GM12864 (cell line): Measurements from ENCODE around the gene CMTR2.

Source experiments
- DNase-seq: peaks from one replicate; pipeline ENCODE4 v3.0.0-alpha.2; 2011; ENCODE audit warnings: low read depth
- H3K4me3 ChIP-seq: 2 replicates; pipeline ENCODE4 v1.5.1; 2011; ENCODE audit warnings: mild to moderate bottlenecking, low read depth, low read length, control low read depth
- TF ChIP-seq, protein P1 (sequence below): IDR thresholded peaks from 2 replicates; pipeline ENCODE4 v1.5.1; 2011; ENCODE audit warnings: low read depth, mild to moderate bottlenecking, moderate library complexity, low read length, control low read depth, inconsistent platforms; ENCODE audit errors: missing control alignments

The CMTR2 gene

DNA sequence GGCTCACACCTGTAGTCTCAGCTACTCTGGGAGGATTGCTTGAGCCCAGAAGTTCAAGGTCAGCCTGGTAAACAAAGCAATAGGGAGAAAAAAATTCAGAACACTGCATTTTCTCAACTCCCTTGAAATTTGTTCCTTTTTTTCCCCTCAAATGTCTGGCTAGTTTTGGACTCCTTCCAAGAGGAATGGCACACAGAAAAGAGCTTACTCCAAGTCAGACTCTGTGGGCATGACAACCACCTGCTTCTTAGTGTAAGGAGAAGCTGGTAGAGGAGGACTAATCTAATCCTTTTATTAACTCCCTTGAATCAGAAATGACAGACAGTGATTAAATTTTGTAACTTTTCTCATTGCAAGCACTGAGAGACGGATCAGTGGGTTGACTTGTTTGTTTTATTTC, 30.8 kb downstream of the CMTR2 start:
- no peak for DNase-seq
- TF ChIP-seq, protein P1, sequence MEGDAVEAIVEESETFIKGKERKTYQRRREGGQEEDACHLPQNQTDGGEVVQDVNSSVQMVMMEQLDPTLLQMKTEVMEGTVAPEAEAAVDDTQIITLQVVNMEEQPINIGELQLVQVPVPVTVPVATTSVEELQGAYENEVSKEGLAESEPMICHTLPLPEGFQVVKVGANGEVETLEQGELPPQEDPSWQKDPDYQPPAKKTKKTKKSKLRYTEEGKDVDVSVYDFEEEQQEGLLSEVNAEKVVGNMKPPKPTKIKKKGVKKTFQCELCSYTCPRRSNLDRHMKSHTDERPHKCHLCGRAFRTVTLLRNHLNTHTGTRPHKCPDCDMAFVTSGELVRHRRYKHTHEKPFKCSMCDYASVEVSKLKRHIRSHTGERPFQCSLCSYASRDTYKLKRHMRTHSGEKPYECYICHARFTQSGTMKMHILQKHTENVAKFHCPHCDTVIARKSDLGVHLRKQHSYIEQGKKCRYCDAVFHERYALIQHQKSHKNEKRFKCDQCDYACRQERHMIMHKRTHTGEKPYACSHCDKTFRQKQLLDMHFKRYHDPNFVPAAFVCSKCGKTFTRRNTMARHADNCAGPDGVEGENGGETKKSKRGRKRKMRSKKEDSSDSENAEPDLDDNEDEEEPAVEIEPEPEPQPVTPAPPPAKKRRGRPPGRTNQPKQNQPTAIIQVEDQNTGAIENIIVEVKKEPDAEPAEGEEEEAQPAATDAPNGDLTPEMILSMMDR: no peak
- no peak overlapping the region for H3K4me3 ChIP-seq

DNA sequence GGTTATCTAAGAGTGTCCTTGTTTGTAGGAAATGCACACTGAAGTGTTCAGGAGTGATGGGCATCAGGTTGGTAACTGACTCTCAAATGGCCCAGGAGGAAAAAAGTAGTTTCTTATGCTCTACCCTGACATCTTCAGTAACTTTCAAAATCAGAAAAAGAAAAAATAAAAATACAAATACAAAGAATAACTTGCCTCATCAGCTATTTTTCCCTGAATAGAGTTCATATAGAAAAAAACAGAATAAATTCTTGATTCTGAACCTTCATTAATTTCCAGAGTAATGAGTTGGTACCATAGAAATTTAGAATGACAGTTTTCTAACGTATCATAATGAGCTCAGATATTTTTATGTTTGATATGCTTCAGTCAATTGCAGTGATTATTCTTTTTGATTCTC, 31.4 kb downstream of the CMTR2 start:
- TF ChIP-seq, protein P1: no peak
- H3K4me3 ChIP-seq: no peak overlapping the region
- no peak for DNase-seq

DNA sequence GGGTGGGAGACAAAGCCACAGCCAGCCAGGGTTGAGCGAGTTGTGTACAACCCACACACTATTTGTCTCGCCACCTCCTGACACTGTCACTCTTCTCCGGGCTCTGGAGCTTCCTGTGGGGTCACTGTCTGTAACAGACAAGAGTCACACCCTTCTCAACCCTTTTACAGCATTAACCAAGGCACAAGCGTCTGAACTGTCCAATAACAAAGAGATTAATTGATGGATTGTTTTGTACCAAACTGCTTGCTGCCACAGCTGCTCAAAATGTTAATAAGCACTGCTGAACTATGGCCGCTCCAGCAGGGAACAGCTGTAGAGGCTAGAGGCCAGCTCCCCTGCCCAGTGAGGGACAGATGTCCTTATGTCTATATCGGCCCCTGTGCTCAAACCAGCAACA, 33.5 kb downstream of the CMTR2 start:
- H3K4me3 ChIP-seq: no peak overlapping the region
- DNase-seq: no peak
- TF ChIP-seq, protein P1: no peak

DNA sequence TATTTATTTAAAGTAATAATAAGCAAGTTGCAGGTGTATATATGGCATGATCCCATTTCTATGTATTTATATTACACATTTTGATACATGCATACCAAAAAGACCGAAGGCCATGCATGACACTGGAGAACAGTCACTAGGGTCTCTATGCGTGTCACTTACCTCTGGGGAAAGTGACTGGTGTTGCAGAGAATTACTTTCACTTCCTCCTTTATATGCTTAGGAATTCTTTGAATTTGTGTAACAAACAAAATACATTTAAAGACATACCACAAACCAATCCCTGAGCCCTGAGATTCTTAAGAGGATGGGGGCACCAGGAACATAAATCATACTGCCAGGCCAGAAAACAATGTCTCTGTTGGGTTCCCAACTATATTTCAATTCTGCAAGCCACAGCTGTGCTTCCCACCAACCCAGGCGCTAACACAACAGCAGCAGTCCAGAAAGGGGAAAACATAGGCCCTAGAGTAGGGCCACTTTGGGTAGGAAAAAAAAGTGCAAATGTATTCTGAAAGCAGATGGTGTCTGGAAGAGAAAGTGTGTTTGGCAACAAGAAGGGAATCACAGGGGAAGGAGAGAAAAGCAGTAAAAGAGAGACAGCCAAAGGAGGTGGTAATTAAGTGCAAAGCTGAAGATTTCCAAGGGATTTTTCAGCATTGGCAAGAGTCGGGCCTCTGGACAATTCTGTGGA, 34.2 kb downstream of the CMTR2 start:
- TF ChIP-seq, protein P1: no peak
- H3K4me3 ChIP-seq: no peak overlapping the region
- no peak for DNase-seq

DNA sequence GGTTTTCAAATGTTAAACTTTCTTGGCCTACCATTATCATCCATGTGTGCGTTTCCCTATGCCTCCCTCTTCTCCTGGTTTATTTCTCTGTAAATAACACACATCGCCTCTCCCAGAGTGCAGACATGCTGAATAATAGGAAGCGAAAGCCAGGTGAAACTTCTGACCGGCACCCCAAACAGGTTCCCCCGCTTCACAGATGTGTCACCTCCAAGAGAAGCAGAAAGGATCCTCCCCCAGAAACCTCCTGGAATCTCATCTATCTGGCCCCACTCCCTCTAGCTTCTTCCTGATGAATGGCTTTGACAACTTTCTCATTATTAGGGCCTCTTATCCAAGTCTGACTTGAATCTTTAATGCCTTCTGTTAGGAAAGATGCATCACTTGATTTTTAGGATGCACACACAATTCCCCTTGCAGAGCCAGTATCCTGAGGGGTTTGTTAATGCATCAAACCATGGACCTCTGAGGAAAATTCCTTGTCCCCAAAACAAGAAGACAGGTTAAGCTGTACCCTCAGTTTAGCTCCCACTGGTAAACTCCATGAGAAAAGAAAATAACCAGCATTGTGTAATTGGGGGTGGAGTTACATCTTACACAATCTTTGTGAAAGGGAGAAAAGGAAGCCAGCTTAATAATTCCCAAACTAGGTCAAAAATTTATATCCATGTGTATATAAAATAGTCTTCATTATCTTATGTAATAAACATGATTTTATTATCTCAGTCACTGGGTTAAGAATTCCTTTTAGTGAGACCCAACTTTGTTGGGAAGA, 38.6 kb downstream of the CMTR2 start:
- TF ChIP-seq, protein P1: no peak
- DNase-seq: no peak
- H3K4me3 ChIP-seq: no peak overlapping the region

DNA sequence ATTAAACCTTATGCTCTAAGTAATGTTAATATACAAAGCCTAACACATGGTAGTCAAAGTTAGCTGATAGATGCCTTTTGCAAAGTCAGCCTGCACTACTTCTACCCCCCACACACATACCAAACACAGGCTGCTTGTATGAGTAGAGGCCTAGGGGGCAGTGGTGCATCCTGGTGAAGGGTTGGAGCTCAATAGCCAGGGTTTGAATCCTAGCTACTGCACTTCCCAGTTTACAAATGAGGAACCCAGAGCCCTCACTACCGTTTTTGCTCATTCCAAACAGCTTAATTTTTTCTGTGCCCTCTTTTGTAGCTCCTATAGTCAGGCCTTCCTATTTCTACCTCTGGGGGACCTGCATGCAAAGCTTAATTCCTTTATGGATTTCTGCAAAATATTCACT, 39.8 kb downstream of the CMTR2 start:
- no peak overlapping the region for H3K4me3 ChIP-seq
- DNase-seq: no peak
- TF ChIP-seq, protein P1: peak; percentile 11
